Suprapubic skin (tissue), 4 donors: Measurements from ENCODE around the gene NPAS2.

Experiments used
- EP300 ChIP-seq: sonication (generic); formaldehyde crosslinking; IDR thresholded peaks from one replicate; pipeline ENCODE4 v1.6.1; 2017; ENCODE audit warnings: antibody characterized with exemption
- POLR2A ChIP-seq, 2 donors: fragments of 450-650 bp; IDR thresholded peaks; one replicate each; pipeline ENCODE4 v1.6.1; 2017; ENCODE audit warnings: antibody characterized with exemption in 2 of 2, mild to moderate bottlenecking in 2 of 2, moderate library complexity in 2 of 2
- POLR2AphosphoS5 ChIP-seq, 3 donors: sonication (generic); formaldehyde crosslinking; IDR thresholded peaks; one replicate each; pipeline ENCODE4 v1.6.1; 2017; ENCODE audit warnings: antibody characterized with exemption in 3 of 3
- TF ChIP-seq, protein P1 (sequence below), 2 donors: fragments of 200-600 bp in 1 of 2; fragments of 450-650 bp in 1 of 2; sonication (generic) in 1 of 2; IDR thresholded peaks; one replicate each; pipeline ENCODE4 v1.5.1; 2016 to 2019; ENCODE audit warnings: antibody characterized with exemption in 2 of 2, mild to moderate bottlenecking in 1 of 2, moderate library complexity in 1 of 2

GRCh38 chr2:101018934-101019333 lies 199.0 kb downstream of the NPAS2 start:
- TF ChIP-seq, protein P1, sequence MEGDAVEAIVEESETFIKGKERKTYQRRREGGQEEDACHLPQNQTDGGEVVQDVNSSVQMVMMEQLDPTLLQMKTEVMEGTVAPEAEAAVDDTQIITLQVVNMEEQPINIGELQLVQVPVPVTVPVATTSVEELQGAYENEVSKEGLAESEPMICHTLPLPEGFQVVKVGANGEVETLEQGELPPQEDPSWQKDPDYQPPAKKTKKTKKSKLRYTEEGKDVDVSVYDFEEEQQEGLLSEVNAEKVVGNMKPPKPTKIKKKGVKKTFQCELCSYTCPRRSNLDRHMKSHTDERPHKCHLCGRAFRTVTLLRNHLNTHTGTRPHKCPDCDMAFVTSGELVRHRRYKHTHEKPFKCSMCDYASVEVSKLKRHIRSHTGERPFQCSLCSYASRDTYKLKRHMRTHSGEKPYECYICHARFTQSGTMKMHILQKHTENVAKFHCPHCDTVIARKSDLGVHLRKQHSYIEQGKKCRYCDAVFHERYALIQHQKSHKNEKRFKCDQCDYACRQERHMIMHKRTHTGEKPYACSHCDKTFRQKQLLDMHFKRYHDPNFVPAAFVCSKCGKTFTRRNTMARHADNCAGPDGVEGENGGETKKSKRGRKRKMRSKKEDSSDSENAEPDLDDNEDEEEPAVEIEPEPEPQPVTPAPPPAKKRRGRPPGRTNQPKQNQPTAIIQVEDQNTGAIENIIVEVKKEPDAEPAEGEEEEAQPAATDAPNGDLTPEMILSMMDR (IDR thresholded peaks at IDR 0.05), result no peak
- no peak for TF ChIP-seq EP300
- TF ChIP-seq POLR2A (IDR thresholded peaks at IDR 0.05), result no peak
- TF ChIP-seq POLR2AphosphoS5 (IDR thresholded peaks at IDR 0.05), result no peak
